ENCODE data around the gene RPS19BP1.
A peak's percentile ranks its signal among the peaks of the same experiment; 100 is the strongest.

The RPS19BP1 gene

GRCh38 chr22:39574779-39575551, 42.4 kb upstream of the RPS19BP1 start:
- Histone ChIP-seq H3K27me3 (ENCODE audit: control insufficient read depth in 1 of 2, insufficient read depth in 1 of 2, low read length in 2 of 2) (peaks cover 0 to 40% of the 10 kb centered on the region in 2 experiments), H3K4ac (ENCODE audit: low read depth in 1 of 2, low read length in 2 of 2) (no peak overlapping the region), H2BK15ac (ENCODE audit: low read depth, poor library complexity, severe bottlenecking) (no peak overlapping the region), H4K91ac (ENCODE audit: low read length) (no peak overlapping the region), H3K18ac (ENCODE audit: low read depth in 1 of 2, low read length in 2 of 2) (no peak overlapping the region), H3K27ac (ENCODE audit: low read length, poor library complexity, severe bottlenecking) (no peak overlapping the region), H2AK5ac (ENCODE audit: low read length, severe bottlenecking) (no peak overlapping the region), H3K4me3 (ENCODE audit: insufficient read depth in 1 of 2, low read depth in 1 of 2, low read length in 2 of 2) (no peak overlapping the region), H3K9me3 (ENCODE audit: control insufficient read depth, low read length) (peaks cover 5% of the 10 kb centered on the region), H3K36me3 (ENCODE audit: control insufficient read depth in 1 of 2, insufficient read depth in 2 of 2, low read depth in 1 of 2, low read length in 2 of 2) (no peaks in the 10 kb centered on the region), H3K14ac (ENCODE audit: low read length in 2 of 2) (no peak overlapping the region), H4K8ac (ENCODE audit: low read length) (no peak overlapping the region), H2BK12ac (ENCODE audit: low read length in 2 of 2) (no peak overlapping the region), H2BK5ac (ENCODE audit: low read depth, low read length, poor library complexity, severe bottlenecking) (no peak overlapping the region), H3K9ac (ENCODE audit: low read length) (no peak overlapping the region), H3K79me1 (replicated peaks; ENCODE audit: low read length, poor library complexity, severe bottlenecking) (no peaks in the 10 kb centered on the region), H2BK120ac (ENCODE audit: low read depth, low read length) (no peak overlapping the region), H3K23ac (ENCODE audit: low read length in 2 of 2) (no peak overlapping the region), H3K4me2 (ENCODE audit: low read length, poor library complexity, severe bottlenecking) (no peak overlapping the region), H2AFZ (ENCODE audit: low read depth, low read length) (no peak overlapping the region), H3K4me1 (ENCODE audit: control insufficient read depth, insufficient read depth, low read depth, low read length) (peaks cover 28% of the 10 kb centered on the region)
- 38% methylated on average over 13 of the region's 14 CpGs for WGBS
- DNase-seq, result peak; percentile 88

DNA sequence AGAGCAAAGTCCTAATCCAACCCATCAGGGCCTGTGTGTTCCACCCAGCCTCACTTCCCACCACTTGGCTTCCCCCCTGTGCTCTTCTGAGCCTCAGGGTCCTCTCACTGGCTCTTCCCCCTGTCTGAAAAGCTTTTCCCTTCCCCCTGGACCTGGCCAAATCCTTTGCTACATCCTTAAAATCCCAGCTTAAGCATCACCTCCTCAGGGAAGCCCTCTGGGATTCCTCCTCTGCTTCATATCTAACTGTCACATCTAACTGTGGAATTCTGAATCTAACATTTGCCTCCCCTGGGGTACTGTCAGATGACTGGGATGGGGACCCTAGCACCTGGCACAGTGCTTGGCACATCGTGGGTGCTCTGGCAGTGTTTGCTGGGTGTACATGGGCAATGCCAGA, 39.0 kb upstream of the RPS19BP1 start:
- Histone ChIP-seq H3K27me3 (ENCODE audit: control insufficient read depth in 1 of 2, insufficient read depth in 1 of 2, low read length in 2 of 2) (peaks cover 0 to 28% of the 10 kb centered on the region in 2 experiments), H3K4me1 (ENCODE audit: control insufficient read depth, insufficient read depth, low read depth, low read length) (peaks cover 18% of the 10 kb centered on the region), H2BK120ac (ENCODE audit: low read depth, low read length) (no peak overlapping the region), H2BK12ac (ENCODE audit: low read length in 2 of 2) (no peak overlapping the region), H3K9ac (ENCODE audit: low read length) (no peak overlapping the region), H2BK5ac (ENCODE audit: low read depth, low read length, poor library complexity, severe bottlenecking) (no peak overlapping the region), H2AK5ac (ENCODE audit: low read length, severe bottlenecking) (no peak overlapping the region), H3K4ac (ENCODE audit: low read depth in 1 of 2, low read length in 2 of 2) (no peak overlapping the region), H3K4me2 (ENCODE audit: low read length, poor library complexity, severe bottlenecking) (no peak overlapping the region), H3K14ac (ENCODE audit: low read length in 2 of 2) (no peak overlapping the region), H2BK15ac (ENCODE audit: low read depth, poor library complexity, severe bottlenecking) (no peak overlapping the region), H4K8ac (ENCODE audit: low read length) (no peak overlapping the region), H4K91ac (ENCODE audit: low read length) (no peak overlapping the region), H3K9me3 (ENCODE audit: control insufficient read depth, low read length) (peaks cover 2% of the 10 kb centered on the region), H3K23ac (ENCODE audit: low read length in 2 of 2) (no peak overlapping the region), H2AFZ (ENCODE audit: low read depth, low read length) (no peak overlapping the region), H3K27ac (ENCODE audit: low read length, poor library complexity, severe bottlenecking) (no peak overlapping the region), H3K4me3 (ENCODE audit: insufficient read depth in 1 of 2, low read depth in 1 of 2, low read length in 2 of 2) (no peak overlapping the region), H3K79me1 (replicated peaks; ENCODE audit: low read length, poor library complexity, severe bottlenecking) (no peaks in the 10 kb centered on the region), H3K18ac (ENCODE audit: low read depth in 1 of 2, low read length in 2 of 2) (no peak overlapping the region), H3K36me3 (ENCODE audit: control insufficient read depth in 1 of 2, insufficient read depth in 2 of 2, low read depth in 1 of 2, low read length in 2 of 2) (no peaks in the 10 kb centered on the region)
- no peak for DNase-seq
- 64% methylated on average over 1 of the region's 1 CpG for WGBS

DNA sequence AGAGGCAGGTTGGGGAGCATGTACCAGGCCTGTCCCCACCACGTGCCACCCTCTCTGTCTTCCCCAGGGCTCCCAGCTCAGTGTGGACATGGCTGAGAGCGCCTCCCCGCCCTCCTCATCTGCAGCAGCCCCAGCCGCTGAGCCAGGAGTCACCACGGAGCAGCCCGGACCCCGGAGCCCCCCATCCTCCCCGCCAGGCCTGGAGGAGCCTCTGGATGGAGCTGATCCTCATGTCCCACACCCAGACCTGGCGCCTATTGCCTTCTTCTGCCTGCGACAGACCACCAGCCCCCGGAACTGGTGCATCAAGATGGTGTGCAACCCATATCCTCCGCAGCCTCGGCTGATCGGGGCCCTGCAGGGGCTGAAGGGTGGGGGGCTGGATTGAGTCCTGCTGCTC, 38.1 kb upstream of the RPS19BP1 start, which contains the start of gene CACNA1I:
TSS of gene CACNA1I (plus strand) at position 89 of the 400 bp plus-strand sequence. CDS start at position 89, 0 bp downstream.
- Histone ChIP-seq H3K27ac (ENCODE audit: low read length, poor library complexity, severe bottlenecking) (no peak within 1 kb of the TSS), H3K9me3 (ENCODE audit: control insufficient read depth, low read length) (peaks cover 2% of the 10 kb centered on the region), H4K91ac (ENCODE audit: low read length) (no peak within 1 kb of the TSS), H3K4me2 (ENCODE audit: low read length, poor library complexity, severe bottlenecking) (no peak within 1 kb of the TSS), H3K18ac (ENCODE audit: low read depth in 1 of 2, low read length in 2 of 2) (no peak within 1 kb of the TSS), H3K79me1 (replicated peaks; ENCODE audit: low read length, poor library complexity, severe bottlenecking) (no peaks in the 10 kb centered on the region), H3K9ac (ENCODE audit: low read length) (no peak within 1 kb of the TSS), H2BK12ac (ENCODE audit: low read length in 2 of 2) (no peak within 1 kb of the TSS), H2BK15ac (ENCODE audit: low read depth, poor library complexity, severe bottlenecking) (no peak within 1 kb of the TSS), H4K8ac (ENCODE audit: low read length) (no peak within 1 kb of the TSS), H2AK5ac (ENCODE audit: low read length, severe bottlenecking) (no peak within 1 kb of the TSS), H3K36me3 (ENCODE audit: control insufficient read depth in 1 of 2, insufficient read depth in 2 of 2, low read depth in 1 of 2, low read length in 2 of 2) (no peaks in the 10 kb centered on the region), H3K4ac (ENCODE audit: low read depth in 1 of 2, low read length in 2 of 2) (no peak within 1 kb of the TSS), H2BK120ac (ENCODE audit: low read depth, low read length) (no peak within 1 kb of the TSS), H3K14ac (ENCODE audit: low read length in 2 of 2) (no peak within 1 kb of the TSS), H2AFZ (ENCODE audit: low read depth, low read length) (no peak within 1 kb of the TSS), H2BK5ac (ENCODE audit: low read depth, low read length, poor library complexity, severe bottlenecking) (no peak within 1 kb of the TSS), H3K4me3 (ENCODE audit: insufficient read depth in 1 of 2, low read depth in 1 of 2, low read length in 2 of 2) (no peak within 1 kb of the TSS), H3K23ac (ENCODE audit: low read length in 2 of 2) (no peak within 1 kb of the TSS), H3K27me3 (ENCODE audit: control insufficient read depth in 1 of 2, insufficient read depth in 1 of 2, low read length in 2 of 2) (peaks cover 0 to 28% of the 10 kb centered on the region in 2 experiments), H3K4me1 (ENCODE audit: control insufficient read depth, insufficient read depth, low read depth, low read length) (peaks cover 18% of the 10 kb centered on the region)
- no peak for DNase-seq
- 88% methylated on average over 14 of the region's 14 CpGs for WGBS

- DNase-seq, result no peak
Observed at GRCh38 chr22:39570226-39570625, 37.7 kb upstream of the RPS19BP1 start.

More at GRCh38 chr22:39570226-39570625, 37.7 kb upstream of the RPS19BP1 start:
- H3K36me3 ChIP-seq (ENCODE audit: control insufficient read depth in 1 of 2, insufficient read depth in 2 of 2, low read depth in 1 of 2, low read length in 2 of 2), result no peaks in the 10 kb centered on the region
- H3K79me1 ChIP-seq (replicated peaks; ENCODE audit: low read length, poor library complexity, severe bottlenecking), result no peaks in the 10 kb centered on the region
- no peak overlapping the region for H3K23ac ChIP-seq (ENCODE audit: low read length in 2 of 2)
- no peak overlapping the region for H3K4me2 ChIP-seq (ENCODE audit: low read length, poor library complexity, severe bottlenecking)
- 53% methylated on average over 2 of the region's 3 CpGs for WGBS
- no peak overlapping the region for H3K4ac ChIP-seq (ENCODE audit: low read depth in 1 of 2, low read length in 2 of 2)
- H3K27me3 ChIP-seq (ENCODE audit: control insufficient read depth in 1 of 2, insufficient read depth in 1 of 2, low read length in 2 of 2), result peaks cover 0 to 28% of the 10 kb centered on the region in 2 experiments
- H3K14ac ChIP-seq (ENCODE audit: low read length in 2 of 2), result no peak overlapping the region
- no peak overlapping the region for H3K9ac ChIP-seq (ENCODE audit: low read length)
- no peak overlapping the region for H2BK120ac ChIP-seq (ENCODE audit: low read depth, low read length)
- no peak overlapping the region for H4K91ac ChIP-seq (ENCODE audit: low read length)
- H3K9me3 ChIP-seq (ENCODE audit: control insufficient read depth, low read length), result peaks cover 2% of the 10 kb centered on the region
- no peak overlapping the region for H3K27ac ChIP-seq (ENCODE audit: low read length, poor library complexity, severe bottlenecking)
- H3K18ac ChIP-seq (ENCODE audit: low read depth in 1 of 2, low read length in 2 of 2), result no peak overlapping the region
- no peak overlapping the region for H2BK15ac ChIP-seq (ENCODE audit: low read depth, poor library complexity, severe bottlenecking)
- H2BK5ac ChIP-seq (ENCODE audit: low read depth, low read length, poor library complexity, severe bottlenecking), result no peak overlapping the region
- no peak overlapping the region for H2AK5ac ChIP-seq (ENCODE audit: low read length, severe bottlenecking)
- H3K4me1 ChIP-seq (ENCODE audit: control insufficient read depth, insufficient read depth, low read depth, low read length), result peaks cover 17% of the 10 kb centered on the region
- no peak overlapping the region for H3K4me3 ChIP-seq (ENCODE audit: insufficient read depth in 1 of 2, low read depth in 1 of 2, low read length in 2 of 2)
- no peak overlapping the region for H4K8ac ChIP-seq (ENCODE audit: low read length)
- no peak overlapping the region for H2BK12ac ChIP-seq (ENCODE audit: low read length in 2 of 2)
- H2AFZ ChIP-seq (ENCODE audit: low read depth, low read length), result no peak overlapping the region

Data from mesenchymal stem cell (in vitro differentiated cells and primary cell).